ENCODE data around the gene INHBC. TPM values are rescaled to one million over a fixed set of nuclear protein-coding genes. Genes with fewer than 3 reads are reported as not detected.

INHBC gene
- polyA plus RNA-seq, 2 donors: 0.01 TPM; not detected in 1

DNA sequence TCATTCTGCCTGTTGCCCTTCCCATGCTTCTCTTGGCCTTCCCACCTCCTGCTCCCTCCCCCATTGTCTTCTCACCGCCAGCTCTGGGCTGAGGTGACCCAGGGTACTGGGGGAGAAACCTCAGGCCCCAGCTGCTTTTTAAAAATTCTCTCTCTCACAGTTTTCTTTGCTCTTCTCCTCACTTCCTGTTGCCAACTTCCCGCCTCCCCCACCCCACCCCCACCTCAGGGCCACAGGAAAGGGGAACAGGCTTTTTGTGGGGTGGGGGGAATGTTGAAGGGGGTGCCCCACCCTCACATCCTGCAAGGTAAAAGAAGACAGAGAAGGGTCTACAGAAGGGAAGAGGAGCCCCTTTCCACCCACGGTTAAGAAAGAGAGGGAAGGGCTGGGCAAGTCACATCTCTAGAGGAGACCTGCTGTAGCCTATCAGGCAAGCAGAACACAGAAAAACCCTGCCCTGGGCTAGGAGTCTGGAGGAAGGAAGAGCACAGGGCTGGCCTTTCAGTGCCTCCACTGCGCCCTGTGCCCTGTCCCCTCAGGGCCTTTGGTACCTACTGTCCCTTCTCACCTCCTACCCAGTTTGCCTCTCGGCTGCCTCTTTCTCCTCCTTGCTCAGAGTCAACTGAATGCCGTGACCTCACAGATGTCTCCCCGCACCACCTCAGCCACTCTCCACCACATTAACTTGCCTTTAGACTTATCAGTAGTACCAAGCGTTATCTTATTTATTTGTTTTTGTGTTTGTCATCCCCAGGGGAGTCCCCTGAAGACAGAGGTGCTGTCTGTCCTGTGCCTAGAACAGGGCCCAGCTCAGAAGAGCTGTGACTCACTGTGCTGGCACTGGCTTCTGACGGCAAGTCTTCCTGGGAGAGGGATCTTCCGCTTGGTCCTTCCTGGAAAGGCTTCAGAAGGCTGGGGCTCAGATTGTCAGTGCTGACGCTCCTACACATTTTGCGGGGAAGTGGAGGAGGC lies 43.4 kb downstream of the INHBC start:
- Histone ChIP-seq H3K27ac (ENCODE audit: low read depth in 2 of 2, low read length in 1 of 2) (peak overlapping the region; percentile 53 to 57), H3K4me1 (ENCODE audit: control insufficient read depth in 2 of 2, insufficient read depth in 2 of 2, low read length in 1 of 2) (peaks cover 4 to 19% of the 10 kb centered on the region in 2 donors), H3K9me3 (ENCODE audit: control insufficient read depth in 2 of 2, insufficient read depth in 1 of 2, low read depth in 1 of 2, low read length in 1 of 2) (no peaks in the 10 kb centered on the region), H3K4me3 (ENCODE audit: low read depth in 1 of 2, low read length in 2 of 2) (peak overlapping the region; percentile 5 to 27), H3K36me3 (ENCODE audit: control insufficient read depth in 2 of 2, insufficient read depth in 2 of 2, low read length in 1 of 2) (no peaks in the 10 kb centered on the region), H3K27me3 (ENCODE audit: control insufficient read depth in 1 of 2, insufficient read depth in 2 of 2, low read length in 2 of 2) (peaks cover 0 to 11% of the 10 kb centered on the region in 2 donors)
- WGBS, 2 donors: 55 to 63% methylated on average over 12 of the region's 12 CpGs

DNA sequence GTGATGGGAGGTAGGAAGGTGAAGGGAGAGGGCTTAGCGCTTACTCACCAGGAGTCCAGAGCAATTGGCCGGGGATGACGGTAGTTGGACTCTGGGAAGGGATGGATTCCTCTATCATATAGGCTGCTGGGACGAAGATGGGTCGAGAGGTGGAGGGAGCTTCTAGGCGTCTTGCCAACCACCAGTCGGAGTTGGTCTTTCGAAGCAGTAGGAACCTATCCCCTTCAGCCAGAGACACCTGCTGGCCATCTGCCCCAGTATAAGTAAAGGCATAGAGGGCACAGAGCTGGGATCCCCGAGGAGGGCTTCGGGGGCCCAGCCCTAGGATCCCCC lies 44.4 kb downstream of the INHBC start:
- no peak overlapping the region for H3K4me3 ChIP-seq (ENCODE audit: low read depth in 1 of 2, low read length in 2 of 2)
- H3K4me1 ChIP-seq (ENCODE audit: control insufficient read depth in 2 of 2, insufficient read depth in 2 of 2, low read length in 1 of 2): peaks cover 4 to 19% of the 10 kb centered on the region in 2 donors
- H3K36me3 ChIP-seq (ENCODE audit: control insufficient read depth in 2 of 2, insufficient read depth in 2 of 2, low read length in 1 of 2): no peaks in the 10 kb centered on the region
- 82% methylated on average over 10 of the region's 10 CpGs for whole genome bisulfite sequencing, 2 donors
- H3K9me3 ChIP-seq (ENCODE audit: control insufficient read depth in 2 of 2, insufficient read depth in 1 of 2, low read depth in 1 of 2, low read length in 1 of 2): no peaks in the 10 kb centered on the region
- H3K27ac ChIP-seq (ENCODE audit: low read depth in 2 of 2, low read length in 1 of 2): peak overlapping the region; percentile 53 to 57
- peaks cover 0 to 11% of the 10 kb centered on the region in 2 donors for H3K27me3 ChIP-seq (ENCODE audit: control insufficient read depth in 1 of 2, insufficient read depth in 2 of 2, low read length in 2 of 2)

GRCh38 chr12:57479376-57480115 lies 45.0 kb downstream of the INHBC start, which contains the start of gene ARHGAP9:
Gene ARHGAP9, minus strand, starts transcription at chr12:57479866. Its CDS starts 460 bp downstream, at chr12:57479406.
- no peak within 1 kb of the TSS for H3K4me3 ChIP-seq (ENCODE audit: low read depth in 1 of 2, low read length in 2 of 2)
- H3K27ac ChIP-seq (ENCODE audit: low read depth in 2 of 2, low read length in 1 of 2): peak within 1 kb of the TSS; percentile 53 to 57
- WGBS, 2 donors: 66 to 74% methylated on average over 6 of the region's 6 CpGs
- H3K27me3 ChIP-seq (ENCODE audit: control insufficient read depth in 1 of 2, insufficient read depth in 2 of 2, low read length in 2 of 2): peaks cover 0 to 11% of the 10 kb centered on the region in 2 donors
- H3K9me3 ChIP-seq (ENCODE audit: control insufficient read depth in 2 of 2, insufficient read depth in 1 of 2, low read depth in 1 of 2, low read length in 1 of 2): no peaks in the 10 kb centered on the region
- H3K36me3 ChIP-seq (ENCODE audit: control insufficient read depth in 2 of 2, insufficient read depth in 2 of 2, low read length in 1 of 2): no peaks in the 10 kb centered on the region
- peaks cover 4 to 19% of the 10 kb centered on the region in 2 donors for H3K4me1 ChIP-seq (ENCODE audit: control insufficient read depth in 2 of 2, insufficient read depth in 2 of 2, low read length in 1 of 2)

- H3K9me3 ChIP-seq (ENCODE audit: control insufficient read depth in 2 of 2, insufficient read depth in 1 of 2, low read depth in 1 of 2, low read length in 1 of 2): no peaks in the 10 kb centered on the region
- no peak overlapping the region for H3K27ac ChIP-seq (ENCODE audit: low read depth in 2 of 2, low read length in 1 of 2)
- 78 to 80% methylated on average over 1 of the region's 1 CpG for whole genome bisulfite sequencing, 2 donors
- H3K4me1 ChIP-seq (ENCODE audit: control insufficient read depth in 2 of 2, insufficient read depth in 2 of 2, low read length in 1 of 2): peaks cover 0 to 2% of the 10 kb centered on the region in 2 donors
- peaks cover 0 to 2% of the 10 kb centered on the region in 2 donors for H3K27me3 ChIP-seq (ENCODE audit: control insufficient read depth in 1 of 2, insufficient read depth in 2 of 2, low read length in 2 of 2)
- H3K36me3 ChIP-seq (ENCODE audit: control insufficient read depth in 2 of 2, insufficient read depth in 2 of 2, low read length in 1 of 2): no peaks in the 10 kb centered on the region
- no peak overlapping the region for H3K4me3 ChIP-seq (ENCODE audit: low read depth in 1 of 2, low read length in 2 of 2)
Measured at GRCh38 chr12:57481671-57482070, 47.1 kb downstream of the INHBC start.

- H3K4me3 ChIP-seq (ENCODE audit: low read depth in 1 of 2, low read length in 2 of 2): no peak overlapping the region
- no peak overlapping the region for H3K27ac ChIP-seq (ENCODE audit: low read depth in 2 of 2, low read length in 1 of 2)
- peaks cover 0 to 3% of the 10 kb centered on the region in 2 donors for H3K4me1 ChIP-seq (ENCODE audit: control insufficient read depth in 2 of 2, insufficient read depth in 2 of 2, low read length in 1 of 2)
- peaks cover 0 to 2% of the 10 kb centered on the region in 2 donors for H3K27me3 ChIP-seq (ENCODE audit: control insufficient read depth in 1 of 2, insufficient read depth in 2 of 2, low read length in 2 of 2)
- WGBS, 2 donors: 61 to 66% methylated on average over 5 of the region's 5 CpGs
- H3K36me3 ChIP-seq (ENCODE audit: control insufficient read depth in 2 of 2, insufficient read depth in 2 of 2, low read length in 1 of 2): no peaks in the 10 kb centered on the region
- H3K9me3 ChIP-seq (ENCODE audit: control insufficient read depth in 2 of 2, insufficient read depth in 1 of 2, low read depth in 1 of 2, low read length in 1 of 2): no peaks in the 10 kb centered on the region
Measured at GRCh38 chr12:57483466-57483865, 48.9 kb downstream of the INHBC start.

DNA sequence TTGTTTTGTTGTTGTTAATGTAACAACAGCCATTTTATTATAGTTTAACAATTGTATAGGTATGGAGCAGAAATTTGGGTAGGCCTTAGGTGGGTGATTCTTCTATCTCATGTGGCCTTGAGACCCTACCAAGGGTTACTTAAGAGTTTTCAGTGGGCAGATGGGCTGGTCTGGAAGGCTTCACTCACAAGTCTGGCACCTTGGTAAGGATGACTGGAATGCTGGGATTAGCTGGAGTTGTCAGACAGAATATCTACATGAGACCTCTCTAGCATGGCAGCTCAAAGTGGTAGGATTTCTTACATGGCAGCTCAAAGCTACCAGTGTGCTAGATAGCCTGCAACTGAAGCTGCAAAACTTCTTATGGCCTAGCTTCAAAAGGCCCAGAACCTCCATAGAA lies 51.1 kb downstream of the INHBC start:
- no peaks in the 10 kb centered on the region for H3K9me3 ChIP-seq (ENCODE audit: control insufficient read depth in 2 of 2, insufficient read depth in 1 of 2, low read depth in 1 of 2, low read length in 1 of 2)
- H3K27ac ChIP-seq (ENCODE audit: low read depth in 2 of 2, low read length in 1 of 2): no peak overlapping the region
- H3K27me3 ChIP-seq (ENCODE audit: control insufficient read depth in 1 of 2, insufficient read depth in 2 of 2, low read length in 2 of 2): peaks cover 0 to 2% of the 10 kb centered on the region in 2 donors
- no peak overlapping the region for H3K4me3 ChIP-seq (ENCODE audit: low read depth in 1 of 2, low read length in 2 of 2)
- H3K36me3 ChIP-seq (ENCODE audit: control insufficient read depth in 2 of 2, insufficient read depth in 2 of 2, low read length in 1 of 2): peaks cover 5 to 10% of the 10 kb centered on the region in 2 donors
- peaks cover 6 to 8% of the 10 kb centered on the region in 2 donors for H3K4me1 ChIP-seq (ENCODE audit: control insufficient read depth in 2 of 2, insufficient read depth in 2 of 2, low read length in 1 of 2)

- H3K27me3 ChIP-seq (ENCODE audit: control insufficient read depth in 1 of 2, insufficient read depth in 2 of 2, low read length in 2 of 2): no peaks in the 10 kb centered on the region
- H3K36me3 ChIP-seq (ENCODE audit: control insufficient read depth in 2 of 2, insufficient read depth in 2 of 2, low read length in 1 of 2): peaks cover 5 to 10% of the 10 kb centered on the region in 2 donors
- no peak overlapping the region for H3K4me3 ChIP-seq (ENCODE audit: low read depth in 1 of 2, low read length in 2 of 2)
- WGBS, 2 donors: 84 to 86% methylated on average over 27 of the region's 27 CpGs
- H3K9me3 ChIP-seq (ENCODE audit: control insufficient read depth in 2 of 2, insufficient read depth in 1 of 2, low read depth in 1 of 2, low read length in 1 of 2): no peaks in the 10 kb centered on the region
- peaks cover 6 to 8% of the 10 kb centered on the region in 2 donors for H3K4me1 ChIP-seq (ENCODE audit: control insufficient read depth in 2 of 2, insufficient read depth in 2 of 2, low read length in 1 of 2)
- no peak overlapping the region for H3K27ac ChIP-seq (ENCODE audit: low read depth in 2 of 2, low read length in 1 of 2)
Measured at GRCh38 chr12:57487055-57487596, 52.5 kb downstream of the INHBC start.

DNA sequence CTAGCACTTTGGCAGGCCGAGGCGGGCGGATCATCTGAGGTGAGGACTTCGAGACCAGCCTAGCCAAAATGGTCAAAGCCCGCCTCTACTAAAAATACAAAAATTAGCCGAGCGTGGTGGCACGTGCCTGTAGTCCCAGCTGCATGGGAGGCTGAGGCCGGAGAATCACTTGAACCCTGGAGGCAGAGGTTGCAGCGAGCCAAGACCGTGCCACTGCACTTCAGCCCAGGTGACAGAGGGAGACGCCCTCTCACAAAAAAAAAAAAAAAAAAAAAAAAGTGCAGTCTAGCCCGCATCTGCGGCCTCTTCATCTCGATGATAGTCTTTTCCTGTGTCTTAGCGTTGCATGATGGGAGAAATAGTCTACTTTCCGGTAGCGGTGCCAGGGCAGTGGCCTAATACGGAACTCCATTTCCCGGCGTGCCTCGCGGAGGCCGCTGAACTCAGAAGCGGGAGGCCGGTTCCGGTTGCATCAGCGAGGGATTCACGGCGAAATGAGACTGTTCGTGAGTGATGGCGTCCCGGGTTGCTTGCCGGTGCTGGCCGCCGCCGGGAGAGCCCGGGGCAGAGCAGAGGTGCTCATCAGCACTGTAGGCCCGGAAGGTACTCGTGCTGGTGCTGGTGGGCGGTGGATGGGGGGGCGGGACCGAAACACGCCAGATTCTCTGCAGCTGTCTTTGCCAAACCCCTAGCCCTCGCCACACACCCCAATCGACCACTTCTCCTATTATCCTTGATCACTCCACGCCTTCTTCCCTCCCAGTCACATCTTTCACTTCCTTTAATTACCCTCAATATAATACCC lies 53.2 kb downstream of the INHBC start, which contains the start of gene MARS1:
Gene MARS1 (plus strand): TSS at position 472 of the 805 bp plus-strand sequence. CDS start 23 bp downstream, at position 495.
- Histone ChIP-seq H3K4me3 (ENCODE audit: low read depth in 1 of 2, low read length in 2 of 2) (peak within 1 kb of the TSS; percentile 72 to 91), H3K27me3 (ENCODE audit: control insufficient read depth in 1 of 2, insufficient read depth in 2 of 2, low read length in 2 of 2) (no peaks in the 10 kb centered on the region), H3K4me1 (ENCODE audit: control insufficient read depth in 2 of 2, insufficient read depth in 2 of 2, low read length in 1 of 2) (peaks cover 6 to 8% of the 10 kb centered on the region in 2 donors), H3K27ac (ENCODE audit: low read depth in 2 of 2, low read length in 1 of 2) (peak within 1 kb of the TSS; percentile 54 to 72), H3K36me3 (ENCODE audit: control insufficient read depth in 2 of 2, insufficient read depth in 2 of 2, low read length in 1 of 2) (peaks cover 5 to 10% of the 10 kb centered on the region in 2 donors), H3K9me3 (ENCODE audit: control insufficient read depth in 2 of 2, insufficient read depth in 1 of 2, low read depth in 1 of 2, low read length in 1 of 2) (no peaks in the 10 kb centered on the region)
- 5 to 7% methylated on average over 46 to 47 of the region's 47 CpGs for WGBS, 2 donors
